Measurements from ENCODE around the gene LEO1. TPM values are rescaled to one million over a fixed set of nuclear protein-coding genes. Genes with fewer than 3 reads are reported as not detected.

LEO1 gene
- total and polyA plus RNA-seq, 2 of the 13 experiments (the other 11 are each of a cell fraction or from before 2014, with no cell fraction given) = 17.0 to 60.3 TPM

DNA sequence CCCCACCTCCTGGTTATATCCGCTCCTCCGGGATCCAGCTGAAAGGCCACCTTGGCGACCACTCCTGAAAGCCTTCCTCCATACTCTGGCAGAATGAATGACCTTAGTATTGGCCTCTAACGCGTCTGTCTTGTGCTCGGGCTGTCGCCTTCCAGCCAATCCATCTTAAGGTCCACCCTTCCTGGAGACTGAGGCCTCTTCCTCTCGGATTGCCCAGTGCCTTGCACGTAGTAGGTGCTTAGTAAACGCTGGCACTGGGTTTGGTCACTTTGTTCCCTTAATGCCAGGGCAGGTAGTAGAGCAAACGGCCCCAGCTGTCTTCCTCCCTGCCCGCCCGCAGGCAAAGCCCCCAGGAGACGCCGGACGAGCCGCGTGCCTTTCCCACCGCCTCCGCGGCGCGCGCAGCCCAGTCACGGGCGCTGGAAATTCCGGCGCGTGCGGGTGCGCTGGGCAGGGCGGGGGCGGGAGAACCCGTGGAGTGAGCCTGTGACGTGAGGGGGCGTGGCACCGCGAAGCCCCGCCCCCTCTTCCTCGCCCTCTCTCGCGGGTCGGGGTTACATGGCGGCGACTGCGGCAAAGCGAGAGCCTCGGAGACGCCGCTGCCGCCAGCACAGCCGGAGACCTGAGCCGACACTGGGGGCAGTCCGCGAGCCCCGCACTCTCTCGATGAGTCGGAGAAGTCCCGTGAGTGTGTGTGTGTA lies 47.3 kb upstream of the LEO1 start, which contains the start of gene MAPK6 (continued):
- peak; percentile 50 for TF ChIP-seq SRSF1 (optimal IDR thresholded peaks at IDR 0.05; ENCODE audit: low read depth, low read length)
- no peak for TF ChIP-seq MTF1 (CRISPR knock-in tag; IDR thresholded peaks at IDR 0.05)
- peak; percentile 29; the same call in 1 of the 2 replicates for TF ChIP-seq AHDC1 (CRISPR knock-in tag; IDR thresholded peaks at IDR 0.05; ENCODE audit: borderline replicate concordance)
- peak; percentile 63; the same call in 1 of the 2 replicates for TF ChIP-seq TBX3 (IDR thresholded peaks at IDR 0.05; ENCODE audit: borderline replicate concordance)
- TF ChIP-seq SALL2 (CRISPR knock-in tag; IDR thresholded peaks at IDR 0.05) = peak; percentile 80
- peak; percentile 81; the same call in 1 of the 2 replicates for TF ChIP-seq ZNF546 (CRISPR knock-in tag; conservative IDR thresholded peaks at IDR 0.05)
- no peak for TF ChIP-seq ZNF549 (CRISPR knock-in tag; IDR thresholded peaks at IDR 0.05)
- TF ChIP-seq ZNF768 (CRISPR knock-in tag; IDR thresholded peaks at IDR 0.05) = peak; percentile 45; the same call in 1 of the 2 replicates
- TF ChIP-seq USF2 (IDR thresholded peaks at IDR 0.05; ENCODE audit: low read depth, low read length) = no peak
- peak; percentile 67 for TF ChIP-seq USF2 (CRISPR knock-in tag; IDR thresholded peaks at IDR 0.05; ENCODE audit: borderline replicate concordance)
- no peak; the same call in 1 of the 2 replicates for TF ChIP-seq POLR2AphosphoS2 (IDR thresholded peaks at IDR 0.05; ENCODE audit: low read depth, low read length)
- 0 out of 2 replicates have a peak, but pooled peaks have one; percentile 51 for TF ChIP-seq TERF1 (CRISPR knock-in tag; IDR thresholded peaks at IDR 0.05)
- peak; percentile 94 for TF ChIP-seq KDM2A (CRISPR knock-in tag; IDR thresholded peaks at IDR 0.05; ENCODE audit: borderline replicate concordance, low read depth)
- no peak for TF ChIP-seq NFE2 (CRISPR knock-in tag; IDR thresholded peaks at IDR 0.05)
- TF ChIP-seq, protein P1, sequence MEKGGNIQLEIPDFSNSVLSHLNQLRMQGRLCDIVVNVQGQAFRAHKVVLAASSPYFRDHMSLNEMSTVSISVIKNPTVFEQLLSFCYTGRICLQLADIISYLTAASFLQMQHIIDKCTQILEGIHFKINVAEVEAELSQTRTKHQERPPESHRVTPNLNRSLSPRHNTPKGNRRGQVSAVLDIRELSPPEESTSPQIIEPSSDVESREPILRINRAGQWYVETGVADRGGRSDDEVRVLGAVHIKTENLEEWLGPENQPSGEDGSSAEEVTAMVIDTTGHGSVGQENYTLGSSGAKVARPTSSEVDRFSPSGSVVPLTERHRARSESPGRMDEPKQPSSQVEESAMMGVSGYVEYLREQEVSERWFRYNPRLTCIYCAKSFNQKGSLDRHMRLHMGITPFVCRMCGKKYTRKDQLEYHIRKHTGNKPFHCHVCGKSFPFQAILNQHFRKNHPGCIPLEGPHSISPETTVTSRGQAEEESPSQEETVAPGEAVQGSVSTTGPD (CRISPR knock-in tag; IDR thresholded peaks at IDR 0.05) = no peak
- TF ChIP-seq ZNF451 (CRISPR knock-in tag; IDR thresholded peaks at IDR 0.05) = peak; percentile 81; the same call in 1 of the 2 replicates
- peak; percentile 93 for TF ChIP-seq ZBTB38 (CRISPR knock-in tag; IDR thresholded peaks at IDR 0.05)
- peak; percentile 68 for TF ChIP-seq RARA (CRISPR knock-in tag; IDR thresholded peaks at IDR 0.05)

Data from HepG2 (cell line).